Fibroblast of skin of left quadriceps (primary cell): ENCODE measurements around the gene CCDC92B.

Source experiments
- DNase-seq, 2 experiments: peaks; one replicate each; pipeline ENCODE4 v3.0.0-alpha.2; 2013; ENCODE audit warnings: low read depth in 2 of 2

The CCDC92B gene

GRCh38 chr17:2778489-2778888 lies 29.0 kb upstream of the CCDC92B start:
- no peak for DNase-seq

GRCh38 chr17:2777242-2777867 lies 27.9 kb upstream of the CCDC92B start:
- no peak for DNase-seq

DNA sequence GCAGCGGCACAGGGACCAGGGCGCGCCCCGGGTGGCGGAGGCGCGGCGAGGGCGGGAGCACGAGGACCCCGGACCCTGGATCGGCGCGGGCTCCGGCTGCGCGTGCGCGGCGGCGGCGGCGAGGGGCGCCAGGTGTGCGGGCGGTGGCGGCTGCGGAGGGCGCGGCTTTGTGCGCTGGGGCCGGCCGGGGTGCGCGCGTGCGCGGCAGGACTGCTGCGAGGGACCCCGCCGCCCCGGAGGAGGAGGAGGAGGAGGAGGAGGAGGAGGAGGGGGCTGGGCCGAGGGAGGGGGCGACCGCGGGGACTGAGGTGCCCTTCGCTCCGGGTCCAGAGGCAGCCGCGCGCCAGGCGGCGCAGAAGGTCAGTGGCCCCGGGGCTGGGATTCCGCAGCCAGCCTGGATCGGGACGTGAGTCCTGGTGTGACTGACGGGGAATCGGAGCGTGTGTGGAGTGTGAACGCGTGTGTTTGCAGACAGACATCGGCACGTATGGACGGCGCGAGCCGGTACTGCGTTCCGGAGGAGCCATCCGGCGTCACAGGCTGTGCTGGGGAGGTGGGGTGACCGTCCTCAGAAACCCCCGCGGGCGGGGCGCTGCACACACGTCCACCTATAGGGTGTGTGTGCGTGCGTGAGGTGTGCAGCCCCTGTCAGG lies 27.3 kb upstream of the CCDC92B start:
- no peak for DNase-seq

- no peak for DNase-seq
Observed at GRCh38 chr17:2775206-2775605, 25.8 kb upstream of the CCDC92B start.

GRCh38 chr17:2770129-2770528 lies 20.7 kb upstream of the CCDC92B start:
- no peak for DNase-seq

DNA sequence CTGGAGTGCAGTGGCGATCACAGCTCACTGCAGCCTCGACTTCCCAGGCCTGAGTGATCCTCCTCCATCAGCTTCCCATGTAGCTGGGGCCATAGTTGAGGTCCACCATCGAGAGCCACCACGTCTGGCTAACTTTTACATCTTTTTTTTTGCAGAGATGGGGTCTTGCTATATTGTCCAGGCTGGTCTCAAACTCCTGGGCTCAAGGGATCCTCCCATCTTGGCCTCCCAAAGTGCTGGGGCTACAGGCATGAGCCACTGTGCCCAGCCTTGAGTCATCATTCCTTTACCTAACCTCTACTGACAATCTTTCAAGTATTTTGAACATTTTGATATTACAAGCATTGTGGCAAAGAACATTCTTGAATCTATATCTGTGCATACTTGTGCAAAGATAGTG lies 9.4 kb upstream of the CCDC92B start:
- no peak for DNase-seq

GRCh38 chr17:2755891-2756724 lies 6.7 kb upstream of the CCDC92B start:
- no peak for DNase-seq

GRCh38 chr17:2751491-2751890 lies 2.0 kb upstream of the CCDC92B start:
- no peak for DNase-seq

- DNase-seq, result no peak
Observed at GRCh38 chr17:2750721-2751120, 1.3 kb upstream of the CCDC92B start.

- DNase-seq, result peak; percentile 12 to 21
Observed at GRCh38 chr17:2749784-2750181, 331 bp upstream of the CCDC92B start.

DNA sequence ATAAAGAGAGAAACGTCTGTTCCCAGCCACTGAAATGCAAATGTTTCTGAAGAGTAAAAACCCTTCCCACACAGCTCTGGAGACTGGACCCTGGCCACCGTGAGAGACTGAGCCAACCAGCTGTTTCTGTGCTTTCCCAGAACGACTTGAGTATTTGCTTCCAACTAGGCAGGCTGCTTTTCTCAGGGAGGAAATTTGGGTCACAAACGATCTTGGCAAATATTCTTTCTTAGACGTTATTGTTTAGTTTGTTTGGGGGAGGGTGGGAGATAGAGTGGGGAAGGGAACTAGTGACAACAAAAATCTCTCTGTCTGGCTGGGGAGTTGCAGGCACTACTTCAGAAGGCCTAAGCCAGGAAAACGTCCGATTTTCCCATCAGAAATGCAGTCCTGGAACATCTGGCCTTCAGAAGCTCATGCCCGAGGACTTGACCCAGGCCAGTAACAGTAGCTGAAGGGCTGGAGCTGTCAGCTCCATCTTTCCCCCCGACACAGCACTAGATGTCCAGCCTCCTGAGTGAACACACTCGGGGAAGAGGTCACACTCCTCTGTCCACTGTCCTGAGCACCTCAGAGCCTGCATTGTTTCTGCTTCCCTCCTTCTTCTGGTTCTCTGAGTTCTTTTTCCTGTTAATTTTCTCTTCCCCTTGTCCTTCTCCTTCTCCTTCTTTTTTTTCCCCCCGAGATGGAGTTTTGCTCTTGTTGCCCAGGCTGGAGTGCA lies 4.0 kb downstream of the CCDC92B start:
- DNase-seq, result no peak

GRCh38 chr17:2737693-2738092 lies 11.8 kb downstream of the CCDC92B start:
- DNase-seq, result no peak

DNA sequence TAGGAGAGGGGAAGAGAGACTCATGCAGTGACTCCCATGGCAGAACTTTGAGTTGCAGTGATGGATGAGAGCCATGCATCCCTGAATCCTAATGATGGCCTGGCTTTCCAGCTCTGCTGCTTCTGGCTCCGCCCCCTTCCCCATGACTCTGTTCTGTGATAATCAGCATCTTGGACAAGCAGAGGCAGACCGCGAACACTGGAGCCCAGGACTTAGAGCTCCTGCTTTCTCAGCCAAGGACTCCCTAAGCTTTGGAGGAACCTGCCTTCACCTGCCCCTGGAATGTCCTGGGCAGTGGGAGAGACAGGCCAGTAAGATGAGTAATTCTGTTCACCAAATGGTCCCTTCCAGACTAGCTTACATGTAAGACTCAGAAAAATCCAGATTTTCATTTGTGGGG lies 12.5 kb downstream of the CCDC92B start:
- no peak for DNase-seq

- no peak for DNase-seq
Observed at GRCh38 chr17:2735896-2736295, 13.6 kb downstream of the CCDC92B start.

- no peak for DNase-seq
Observed at GRCh38 chr17:2734939-2735338, 14.5 kb downstream of the CCDC92B start.

- DNase-seq, result no peak
Observed at GRCh38 chr17:2731807-2732206, 17.6 kb downstream of the CCDC92B start.

DNA sequence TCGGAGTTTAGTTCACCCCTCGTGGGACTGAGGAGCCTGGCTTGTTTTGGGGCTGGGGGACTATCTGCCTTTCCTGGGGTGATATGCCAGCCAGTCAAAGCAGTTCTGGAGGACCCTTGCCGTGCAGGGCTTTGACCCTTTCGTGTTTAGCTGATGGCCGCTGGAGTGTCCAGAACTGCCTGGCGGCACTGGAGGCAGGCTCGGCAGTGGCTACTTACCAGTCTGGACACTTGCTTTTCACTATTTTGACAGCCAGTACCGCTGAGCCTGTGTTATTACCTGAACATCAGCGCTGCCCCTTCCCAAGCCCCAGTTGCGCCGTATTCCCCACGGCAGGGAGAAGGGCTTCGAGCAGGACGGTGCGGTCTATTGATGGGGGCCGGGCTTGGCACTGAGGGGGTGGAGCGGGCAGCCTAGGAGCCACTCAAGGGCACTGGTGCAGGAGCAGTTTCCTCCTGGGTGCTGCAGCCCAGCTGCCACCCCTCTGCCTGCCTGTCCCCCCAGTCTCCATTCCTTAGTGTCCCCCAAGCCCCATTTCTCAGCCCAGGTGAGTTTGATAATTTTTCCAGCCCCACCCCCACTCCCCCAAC lies 18.6 kb downstream of the CCDC92B start:
- DNase-seq, result no peak

GRCh38 chr17:2724784-2725164 lies 24.7 kb downstream of the CCDC92B start:
- DNase-seq, result no peak

DNA sequence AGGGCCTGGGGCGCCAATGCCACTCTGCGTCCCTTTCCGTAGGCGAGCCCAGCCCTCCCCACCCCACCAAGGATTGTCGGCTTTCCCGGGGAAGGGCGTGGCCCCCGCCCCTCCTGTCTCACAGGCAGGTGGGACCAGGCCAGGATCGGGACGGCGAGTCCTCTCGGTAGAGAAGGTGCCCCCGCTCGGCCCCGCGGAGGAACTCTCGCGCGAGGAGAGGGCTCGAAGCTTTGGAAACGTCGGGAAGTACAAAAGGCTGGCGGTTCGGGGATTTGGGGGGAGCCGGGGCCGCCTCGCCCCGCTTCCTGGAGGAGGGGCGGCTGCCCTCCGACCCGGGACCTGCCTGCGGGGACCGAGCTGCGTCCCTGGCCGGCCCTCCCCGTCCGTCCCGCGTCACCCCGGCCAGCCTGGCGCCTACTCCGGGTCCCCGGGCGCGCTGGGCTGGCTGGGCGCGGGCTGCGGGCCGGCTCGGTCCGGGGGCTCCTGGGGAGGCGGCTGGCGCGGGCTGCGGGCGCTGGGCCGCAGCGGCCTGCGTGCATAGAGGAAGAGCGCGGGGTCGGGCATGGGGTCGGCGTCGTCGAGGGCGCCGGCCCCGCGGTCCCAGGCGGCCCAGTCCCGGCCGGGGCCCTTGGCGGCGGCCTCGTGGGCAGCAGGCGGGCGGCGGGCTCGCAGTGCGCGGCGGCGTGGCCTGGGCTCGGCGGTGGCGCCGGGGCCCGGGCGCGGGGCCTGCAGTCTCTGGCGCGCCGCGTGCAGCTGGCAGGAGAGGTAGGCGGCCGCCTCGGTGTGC lies 25.3 kb downstream of the CCDC92B start:
- DNase-seq, result no peak

GRCh38 chr17:2723505-2723996 lies 25.9 kb downstream of the CCDC92B start:
- no peak for DNase-seq

DNA sequence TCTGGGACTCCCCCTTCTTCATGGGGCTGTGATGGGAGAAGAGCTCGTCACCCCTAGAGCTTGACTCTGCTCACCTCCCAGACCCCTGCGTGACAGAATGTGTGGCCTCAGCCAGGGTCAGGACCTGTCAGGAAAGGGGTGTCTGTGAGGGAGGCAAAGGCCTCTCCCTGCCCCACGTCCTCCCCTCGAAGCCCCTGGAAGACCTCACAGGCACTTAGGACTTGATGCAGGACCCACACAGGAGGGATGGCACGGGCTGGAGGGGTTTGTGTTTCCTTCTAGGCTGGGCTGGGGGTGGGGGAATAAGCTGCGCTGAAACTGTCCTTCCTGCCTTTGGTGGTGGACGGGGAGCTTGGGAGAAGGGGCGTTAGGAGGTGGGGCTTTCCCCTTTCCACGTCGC lies 26.8 kb downstream of the CCDC92B start:
- no peak for DNase-seq
